Neural progenitor cell (in vitro differentiated cells): ENCODE data around the gene MGMT. TPM values are rescaled to one million over a fixed set of nuclear protein-coding genes. Genes with fewer than 3 reads are reported as not detected.

Experiments used
- DNase-seq: peaks from one replicate; pipeline ENCODE4 v3.0.0-alpha.2; 2016; ENCODE audit warnings: low spot score
- H2AFZ ChIP-seq: fragments of 200-600 bp; sonication (generic); replicated peaks from 2 replicates; pipeline ENCODE4 v1.6.1; 2016; ENCODE audit warnings: antibody characterized with exemption
- H3F3A ChIP-seq: fragments of 200-600 bp; sonication (generic); 2 replicates; pipeline ENCODE4 v1.6.1; 2016; ENCODE audit warnings: antibody characterized with exemption, low read depth
- H3K27ac ChIP-seq: fragments of 200-600 bp; sonication (generic); 2 replicates; pipeline ENCODE4 v1.5.1; 2016; ENCODE audit warnings: mild to moderate bottlenecking
- H3K27me3 ChIP-seq: fragments of 200-600 bp; sonication (generic); 2 replicates; pipeline ENCODE4 v1.6.1; 2016; ENCODE audit warnings: mild to moderate bottlenecking, moderate library complexity
- H3K36me3 ChIP-seq: fragments of 200-600 bp; sonication (generic); 2 replicates; pipeline ENCODE4 v1.5.1; 2016
- H3K4me1 ChIP-seq: fragments of 200-600 bp; sonication (generic); 2 replicates; pipeline ENCODE4 v1.6.1; 2016; ENCODE audit warnings: mixed run types
- H3K4me2 ChIP-seq: fragments of 200-600 bp; sonication (generic); 2 replicates; pipeline ENCODE4 v1.6.1; 2016
- H3K4me3 ChIP-seq: fragments of 200-600 bp; sonication (generic); 2 replicates; pipeline ENCODE4 v1.5.1; 2016
- H3K79me2 ChIP-seq: fragments of 200-600 bp; sonication (generic); 2 replicates; pipeline ENCODE4 v1.6.1; 2016; ENCODE audit warnings: low read depth
- H3K9ac ChIP-seq: fragments of 200-600 bp; sonication (generic); 2 replicates; pipeline ENCODE4 v1.6.1; 2016
- H3K9me3 ChIP-seq: fragments of 200-600 bp; sonication (generic); 2 replicates; pipeline ENCODE4 v1.5.1; 2016; ENCODE audit warnings: low read depth
- H4K20me1 ChIP-seq: fragments of 200-600 bp; sonication (generic); 2 replicates; pipeline ENCODE4 v1.6.1; 2016; ENCODE audit warnings: low read depth
- H3K27ac Mint-ChIP-seq: 3 replicates; pipeline ENCODE4 v1.8.0; 2021; ENCODE audit warnings: mixed read lengths
- H3K27me3 Mint-ChIP-seq: 2 replicates; pipeline ENCODE4 v1.8.0; 2022; ENCODE audit warnings: low read depth, mild to moderate bottlenecking, inconsistent platforms, moderate library complexity, mixed read lengths; ENCODE audit not compliant: insufficient read depth
- H3K36me3 Mint-ChIP-seq: 3 replicates; pipeline ENCODE4 v1.8.0; 2021; ENCODE audit warnings: mixed read lengths
- H3K4me1 Mint-ChIP-seq: 3 replicates; pipeline ENCODE4 v1.8.0; 2021; ENCODE audit warnings: mixed read lengths
- H3K4me3 Mint-ChIP-seq: 3 replicates; pipeline ENCODE4 v1.8.0; 2021; ENCODE audit warnings: mild to moderate bottlenecking, moderate library complexity, mixed read lengths
- H3K9me3 Mint-ChIP-seq: 3 replicates; pipeline ENCODE4 v1.8.0; 2020; ENCODE audit warnings: mixed read lengths
- EZH2 ChIP-seq: fragments of 200-600 bp; sonication (generic); IDR thresholded peaks from 2 replicates; pipeline ENCODE4 v1.6.1; 2017; ENCODE audit warnings: antibody characterized with exemption, mild to moderate bottlenecking, moderate library complexity
- EZH2phosphoT487 ChIP-seq: fragments of 200-600 bp; sonication (generic); IDR thresholded peaks from 2 replicates; pipeline ENCODE4 v1.6.1; 2017; ENCODE audit warnings: antibody characterized with exemption
- total RNA-seq: library from RNA; depleted of rRNA; stranded (reverse); fragments of >200 nt; gene quantifications from 2 replicates; pipeline ENCODE4 v1.2.3, GENCODE V29; 2015; ENCODE audit warnings: low replicate concordance
- TF ChIP-seq, protein P1 (sequence below): fragments of 200-600 bp; sonication (generic); IDR thresholded peaks from 2 replicates; pipeline ENCODE4 v1.5.1; 2017; ENCODE audit warnings: antibody characterized with exemption, mild to moderate bottlenecking

MGMT gene
- total RNA-seq, 1 donor from 2014 or later: 17.5 TPM

DNA sequence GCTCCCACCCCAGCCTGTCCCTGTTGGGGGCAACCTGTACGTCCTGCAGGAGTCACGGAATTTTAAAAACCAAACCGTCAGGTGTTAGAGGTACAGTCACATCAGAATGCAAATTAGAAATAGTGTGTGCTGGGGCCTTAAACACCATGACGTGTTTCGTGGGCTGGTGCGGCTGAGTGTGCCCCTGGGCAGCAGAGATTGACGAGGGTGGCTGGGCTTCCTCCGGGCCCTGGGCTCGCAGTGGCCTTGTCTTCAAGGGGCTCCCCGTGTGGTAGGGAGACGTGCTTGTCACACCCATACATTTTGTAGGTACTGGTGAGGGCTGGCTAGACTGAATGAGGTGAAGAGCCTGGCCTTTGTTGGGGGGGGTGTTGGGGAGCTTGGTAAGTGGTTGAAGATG lies 7.6 kb downstream of the MGMT start:
- no peak overlapping the region for H3K27ac Mint-ChIP-seq
- Histone ChIP-seq H3K9me3 (no peaks in the 10 kb centered on the region), H3K4me1 (no peaks in the 10 kb centered on the region), H2AFZ (no peak overlapping the region), H3K79me2 (peaks cover 7% of the 10 kb centered on the region), H3K36me3 (no peaks in the 10 kb centered on the region), H3K27ac (no peak overlapping the region), H3K27me3 (no peaks in the 10 kb centered on the region), H4K20me1 (no peaks in the 10 kb centered on the region), H3K4me2 (no peak overlapping the region), H3K4me3 (no peak overlapping the region), H3K9ac (no peak overlapping the region), H3F3A (no peaks in the 10 kb centered on the region)
- peaks cover 22% of the 10 kb centered on the region for H3K9me3 Mint-ChIP-seq
- H3K4me3 Mint-ChIP-seq: no peak overlapping the region
- TF ChIP-seq, protein P1, sequence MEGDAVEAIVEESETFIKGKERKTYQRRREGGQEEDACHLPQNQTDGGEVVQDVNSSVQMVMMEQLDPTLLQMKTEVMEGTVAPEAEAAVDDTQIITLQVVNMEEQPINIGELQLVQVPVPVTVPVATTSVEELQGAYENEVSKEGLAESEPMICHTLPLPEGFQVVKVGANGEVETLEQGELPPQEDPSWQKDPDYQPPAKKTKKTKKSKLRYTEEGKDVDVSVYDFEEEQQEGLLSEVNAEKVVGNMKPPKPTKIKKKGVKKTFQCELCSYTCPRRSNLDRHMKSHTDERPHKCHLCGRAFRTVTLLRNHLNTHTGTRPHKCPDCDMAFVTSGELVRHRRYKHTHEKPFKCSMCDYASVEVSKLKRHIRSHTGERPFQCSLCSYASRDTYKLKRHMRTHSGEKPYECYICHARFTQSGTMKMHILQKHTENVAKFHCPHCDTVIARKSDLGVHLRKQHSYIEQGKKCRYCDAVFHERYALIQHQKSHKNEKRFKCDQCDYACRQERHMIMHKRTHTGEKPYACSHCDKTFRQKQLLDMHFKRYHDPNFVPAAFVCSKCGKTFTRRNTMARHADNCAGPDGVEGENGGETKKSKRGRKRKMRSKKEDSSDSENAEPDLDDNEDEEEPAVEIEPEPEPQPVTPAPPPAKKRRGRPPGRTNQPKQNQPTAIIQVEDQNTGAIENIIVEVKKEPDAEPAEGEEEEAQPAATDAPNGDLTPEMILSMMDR: no peak
- TF ChIP-seq EZH2phosphoT487 (no peak), EZH2 (no peak)
- DNase-seq: no peak
- H3K36me3 Mint-ChIP-seq: peaks cover 21% of the 10 kb centered on the region
- H3K4me1 Mint-ChIP-seq: no peaks in the 10 kb centered on the region
- H3K27me3 Mint-ChIP-seq: peaks cover 7% of the 10 kb centered on the region

DNA sequence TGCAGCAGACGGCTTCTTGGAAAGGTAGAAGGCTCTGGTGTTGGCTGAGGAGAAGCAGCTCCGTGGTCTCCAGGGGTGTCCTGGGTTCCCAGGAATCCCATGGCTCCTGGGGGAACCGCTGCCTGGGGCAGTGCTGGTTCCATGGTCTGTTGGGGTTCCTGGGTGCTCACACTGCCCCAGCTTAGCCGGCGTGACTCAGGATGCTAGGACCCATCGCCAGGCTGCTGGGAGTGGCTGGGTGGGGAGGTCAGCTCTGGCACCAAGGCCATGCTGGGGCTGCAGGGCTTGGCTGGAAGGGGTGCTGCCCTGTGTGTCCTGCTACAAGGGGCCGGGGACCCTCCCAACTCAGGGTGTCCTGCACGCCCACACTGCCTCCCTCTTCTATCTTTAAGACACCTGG lies 9.4 kb downstream of the MGMT start:
- H3K4me3 Mint-ChIP-seq: no peak overlapping the region
- H3K27me3 Mint-ChIP-seq: peaks cover 7% of the 10 kb centered on the region
- H3K79me2 ChIP-seq: peaks cover 7% of the 10 kb centered on the region
- no peak overlapping the region for H3K9ac ChIP-seq
- no peak overlapping the region for H3K27ac Mint-ChIP-seq
- H4K20me1 ChIP-seq: no peaks in the 10 kb centered on the region
- no peak overlapping the region for H3K27ac ChIP-seq
- no peaks in the 10 kb centered on the region for H3K4me1 ChIP-seq
- H3K4me1 Mint-ChIP-seq: no peaks in the 10 kb centered on the region
- H3K9me3 ChIP-seq: no peaks in the 10 kb centered on the region
- H3K9me3 Mint-ChIP-seq: peaks cover 33% of the 10 kb centered on the region
- no peak overlapping the region for H3K4me3 ChIP-seq
- no peak overlapping the region for H2AFZ ChIP-seq
- H3F3A ChIP-seq: no peaks in the 10 kb centered on the region
- H3K27me3 ChIP-seq: no peaks in the 10 kb centered on the region
- no peaks in the 10 kb centered on the region for H3K36me3 ChIP-seq
- no peak overlapping the region for H3K4me2 ChIP-seq
- TF ChIP-seq EZH2phosphoT487: no peak
- H3K36me3 Mint-ChIP-seq: peaks cover 19% of the 10 kb centered on the region
- DNase-seq: no peak

DNA sequence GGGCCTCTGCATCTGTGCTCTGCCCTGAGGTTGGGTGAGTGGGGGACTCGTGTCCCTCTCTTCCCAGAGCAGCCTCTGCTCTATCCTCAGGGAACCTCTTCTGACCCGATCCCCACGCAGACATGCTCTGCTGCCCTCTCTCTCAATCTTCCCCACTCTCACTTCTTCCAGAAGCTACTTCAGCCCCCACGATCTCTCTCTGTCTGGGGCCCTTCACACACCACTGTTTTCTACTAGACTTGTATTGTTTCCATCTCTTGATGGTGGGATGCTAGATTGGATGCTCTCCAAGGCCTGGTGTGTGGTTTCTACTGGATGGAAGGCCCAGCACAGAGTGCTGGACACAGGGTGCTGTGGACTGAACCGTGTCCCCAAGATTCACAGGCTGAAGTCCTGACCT lies 10.0 kb downstream of the MGMT start:
- Histone ChIP-seq H3K4me2 (no peak overlapping the region), H3K36me3 (no peaks in the 10 kb centered on the region), H3K4me1 (no peaks in the 10 kb centered on the region), H3K9me3 (peaks cover 4% of the 10 kb centered on the region), H3K27ac (no peak overlapping the region), H3K9ac (no peak overlapping the region), H2AFZ (no peak overlapping the region), H3K79me2 (peaks cover 12% of the 10 kb centered on the region), H4K20me1 (no peaks in the 10 kb centered on the region), H3F3A (no peaks in the 10 kb centered on the region), H3K27me3 (no peaks in the 10 kb centered on the region), H3K4me3 (no peak overlapping the region)
- Mint-ChIP-seq H3K9me3 (peaks cover 37% of the 10 kb centered on the region), H3K4me1 (no peaks in the 10 kb centered on the region), H3K36me3 (peaks cover 16% of the 10 kb centered on the region), H3K27me3 (peaks cover 7% of the 10 kb centered on the region), H3K4me3 (no peak overlapping the region), H3K27ac (no peak overlapping the region)
- TF ChIP-seq EZH2phosphoT487 (no peak), EZH2 (no peak)
- TF ChIP-seq, protein P1: no peak
- no peak for DNase-seq

DNA sequence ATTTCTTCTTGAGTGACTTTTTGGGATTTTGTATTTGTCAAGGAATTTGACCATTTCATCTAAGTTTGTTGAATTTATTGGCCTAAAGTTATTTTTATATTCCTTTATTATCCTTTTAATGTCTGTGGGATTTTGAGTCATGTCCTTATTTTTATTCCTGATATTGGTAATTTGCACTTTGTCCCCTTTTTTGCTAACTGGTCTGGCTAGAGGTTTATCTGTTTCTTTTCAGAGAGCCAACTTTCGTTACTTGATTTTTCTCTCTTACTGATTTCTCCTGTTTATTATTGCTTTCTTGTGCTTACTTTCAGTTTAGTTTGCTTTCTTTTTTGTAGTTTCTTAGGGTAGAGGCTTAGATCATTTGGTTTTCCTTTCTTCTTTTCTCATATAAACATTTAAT lies 14.6 kb downstream of the MGMT start:
- H3K9me3 Mint-ChIP-seq: peaks cover 56% of the 10 kb centered on the region
- Histone ChIP-seq H3K79me2 (peaks cover 35% of the 10 kb centered on the region), H3K36me3 (peaks cover 5% of the 10 kb centered on the region), H3K9ac (no peak overlapping the region), H3K9me3 (peaks cover 29% of the 10 kb centered on the region), H2AFZ (no peak overlapping the region), H3F3A (no peaks in the 10 kb centered on the region), H3K27ac (no peak overlapping the region), H4K20me1 (no peaks in the 10 kb centered on the region), H3K4me1 (no peaks in the 10 kb centered on the region), H3K4me3 (no peak overlapping the region), H3K4me2 (no peak overlapping the region), H3K27me3 (no peaks in the 10 kb centered on the region)
- no peak overlapping the region for H3K4me3 Mint-ChIP-seq
- DNase-seq: no peak
- H3K4me1 Mint-ChIP-seq: no peaks in the 10 kb centered on the region
- peaks cover 10% of the 10 kb centered on the region for H3K36me3 Mint-ChIP-seq
- no peak for TF ChIP-seq EZH2
- TF ChIP-seq EZH2phosphoT487: no peak
- TF ChIP-seq, protein P1: no peak
- peaks cover 2% of the 10 kb centered on the region for H3K27me3 Mint-ChIP-seq
- no peak overlapping the region for H3K27ac Mint-ChIP-seq
